Stimulated activated naive CD8-positive, alpha-beta T cell treated with anti-CD3 and anti-CD28 coated beads, Interleukin-15, amount 100 ng/mL, for 72 hours (primary cell): ENCODE measurements around the gene SUSD4.

Experiments
- ATAC-seq: fragments of 150-1000 bp; cut with Tn5 transposase; 2 replicates; pipeline ENCODE4 v1.10.0; 2021; ENCODE audit warnings: mild to moderate bottlenecking, moderate library complexity
- DNase-seq, 2 donors: peaks; one replicate each; pipeline ENCODE4 v3.0.0; 2021 to 2022
- H3K27ac Mint-ChIP-seq, 2 donors: one replicate each; pipeline ENCODE4 v1.8.0; 2022; ENCODE audit warnings: mild to moderate bottlenecking in 2 of 2, mixed read lengths in 2 of 2, moderate library complexity in 2 of 2
- H3K27me3 Mint-ChIP-seq: one replicate; pipeline ENCODE4 v1.8.0; 2022; ENCODE audit warnings: mixed read lengths
- H3K4me1 Mint-ChIP-seq: one replicate; pipeline ENCODE4 v1.8.0; 2022; ENCODE audit warnings: mild to moderate bottlenecking, mixed read lengths
- H3K4me3 Mint-ChIP-seq, 2 donors: one replicate each; pipeline ENCODE4 v1.8.0; 2022; ENCODE audit warnings: mild to moderate bottlenecking in 2 of 2, mixed read lengths in 2 of 2, moderate library complexity in 1 of 2
- H3K9me3 Mint-ChIP-seq, 2 donors: one replicate each; pipeline ENCODE4 v1.8.0; 2022; ENCODE audit warnings: mixed read lengths in 2 of 2

The SUSD4 gene

DNA sequence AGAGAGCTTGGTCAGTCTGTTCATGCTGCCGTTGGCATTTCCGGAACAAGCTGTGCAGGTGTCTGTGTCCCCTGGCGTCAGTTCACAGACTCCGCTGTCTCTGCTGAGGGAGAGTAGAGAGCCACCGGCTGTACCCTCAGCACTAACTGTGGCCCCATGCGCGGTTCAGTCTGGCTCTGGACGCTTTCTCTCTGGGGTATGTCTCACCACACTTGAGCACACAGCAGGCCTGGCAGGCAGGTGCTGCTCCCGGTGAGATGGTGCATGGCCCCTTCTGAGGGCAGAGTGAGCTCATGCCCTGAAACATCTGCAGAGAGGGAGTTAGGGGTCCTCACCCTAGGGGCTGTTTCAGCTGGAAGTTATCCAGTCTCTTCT, 161.0 kb downstream of the SUSD4 start:
- DNase-seq (no peak), ATAC-seq (peak; percentile 8)
- no peaks in the 10 kb centered on the region for H3K27me3 Mint-ChIP-seq
- H3K4me3 Mint-ChIP-seq: no peak overlapping the region
- H3K4me1 Mint-ChIP-seq: peaks cover 36% of the 10 kb centered on the region
- H3K9me3 Mint-ChIP-seq: no peaks in the 10 kb centered on the region
- H3K27ac Mint-ChIP-seq: no peak overlapping the region

DNA sequence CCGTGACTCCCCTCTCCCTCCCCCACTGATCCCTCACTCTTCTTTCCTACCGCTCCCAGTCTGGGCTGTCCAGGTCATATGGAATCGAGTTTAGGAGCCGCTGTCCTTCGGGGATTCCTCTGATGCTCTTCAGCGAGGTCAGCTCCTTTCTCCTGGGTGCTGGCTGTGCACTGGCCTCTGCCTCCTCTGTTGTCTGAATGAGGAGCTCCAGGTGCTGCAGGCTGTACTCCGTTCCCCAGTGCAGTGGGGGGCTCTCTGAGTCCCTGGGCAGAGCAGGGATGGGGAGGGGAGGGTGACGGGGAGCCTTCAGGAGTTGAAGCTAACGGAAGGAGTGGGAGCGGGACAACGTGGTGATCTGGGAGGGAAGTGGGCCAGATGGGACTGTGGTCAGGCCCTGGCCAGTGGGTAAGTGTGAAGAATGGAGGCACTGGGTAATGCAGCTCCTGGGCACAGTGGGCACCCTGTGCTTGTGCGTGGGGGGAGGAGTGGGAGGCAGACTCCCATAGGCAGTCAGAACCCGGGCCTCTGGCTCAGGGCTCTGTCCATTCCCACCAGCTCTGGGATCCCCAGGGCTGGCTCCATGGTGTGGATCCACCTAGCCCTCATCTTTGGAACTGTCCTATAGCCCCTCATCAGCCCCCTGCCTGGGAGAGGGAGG, 161.5 kb downstream of the SUSD4 start:
- no peak overlapping the region for H3K4me3 Mint-ChIP-seq
- no peaks in the 10 kb centered on the region for H3K27me3 Mint-ChIP-seq
- DNase-seq (no peak), ATAC-seq (peak; percentile 44)
- H3K9me3 Mint-ChIP-seq: no peaks in the 10 kb centered on the region
- peaks cover 41% of the 10 kb centered on the region for H3K4me1 Mint-ChIP-seq
- no peak overlapping the region for H3K27ac Mint-ChIP-seq

DNA sequence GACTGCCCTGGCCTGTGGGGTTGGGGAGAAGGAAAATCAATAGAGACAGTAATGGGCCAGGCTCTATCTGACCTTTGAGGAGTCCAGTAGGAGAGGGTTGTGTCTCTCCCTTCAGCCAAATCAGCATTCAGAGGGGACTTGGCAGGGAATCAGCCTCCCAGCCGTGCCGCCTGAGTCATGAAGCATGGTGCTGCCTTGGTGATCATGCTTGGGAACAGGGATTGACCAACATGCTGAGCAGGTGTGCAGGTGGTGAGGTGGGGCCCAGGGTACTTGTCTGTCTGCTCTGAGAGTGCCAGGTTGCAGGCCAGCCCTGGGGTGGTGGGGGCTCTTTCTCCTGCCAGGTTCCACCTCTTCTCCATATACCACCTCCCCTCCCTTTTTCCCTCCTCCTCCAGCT, 162.0 kb downstream of the SUSD4 start:
- ATAC-seq (no peak), DNase-seq (no peak)
- Mint-ChIP-seq H3K27ac (no peak overlapping the region), H3K4me1 (peaks cover 46% of the 10 kb centered on the region), H3K4me3 (no peak overlapping the region), H3K9me3 (no peaks in the 10 kb centered on the region), H3K27me3 (no peaks in the 10 kb centered on the region)

DNA sequence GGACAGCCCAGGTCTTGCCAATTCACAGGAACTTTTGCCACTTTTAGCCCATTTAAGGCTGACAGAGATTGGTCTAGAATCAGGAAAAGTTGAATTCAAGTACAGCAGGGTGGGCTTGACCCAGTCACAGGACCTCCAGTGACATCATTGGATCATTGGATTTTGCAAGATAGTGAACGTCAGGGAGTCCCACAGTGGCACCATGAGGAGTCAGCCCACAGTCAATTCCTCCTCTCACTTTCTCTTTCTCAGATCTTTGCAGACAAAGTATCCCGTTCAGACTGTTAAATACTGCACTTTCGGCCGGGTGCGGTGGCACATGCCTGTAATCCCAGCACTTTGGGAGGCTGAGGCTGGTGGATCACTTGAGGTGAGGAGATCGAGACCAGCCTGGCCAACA, 163.1 kb downstream of the SUSD4 start:
- no peaks in the 10 kb centered on the region for H3K27me3 Mint-ChIP-seq
- H3K9me3 Mint-ChIP-seq: no peaks in the 10 kb centered on the region
- DNase-seq (no peak), ATAC-seq (no peak)
- H3K4me1 Mint-ChIP-seq: peaks cover 53% of the 10 kb centered on the region
- peak overlapping the region in 1 of 2 donors; percentile 71 for H3K27ac Mint-ChIP-seq
- no peak overlapping the region for H3K4me3 Mint-ChIP-seq

DNA sequence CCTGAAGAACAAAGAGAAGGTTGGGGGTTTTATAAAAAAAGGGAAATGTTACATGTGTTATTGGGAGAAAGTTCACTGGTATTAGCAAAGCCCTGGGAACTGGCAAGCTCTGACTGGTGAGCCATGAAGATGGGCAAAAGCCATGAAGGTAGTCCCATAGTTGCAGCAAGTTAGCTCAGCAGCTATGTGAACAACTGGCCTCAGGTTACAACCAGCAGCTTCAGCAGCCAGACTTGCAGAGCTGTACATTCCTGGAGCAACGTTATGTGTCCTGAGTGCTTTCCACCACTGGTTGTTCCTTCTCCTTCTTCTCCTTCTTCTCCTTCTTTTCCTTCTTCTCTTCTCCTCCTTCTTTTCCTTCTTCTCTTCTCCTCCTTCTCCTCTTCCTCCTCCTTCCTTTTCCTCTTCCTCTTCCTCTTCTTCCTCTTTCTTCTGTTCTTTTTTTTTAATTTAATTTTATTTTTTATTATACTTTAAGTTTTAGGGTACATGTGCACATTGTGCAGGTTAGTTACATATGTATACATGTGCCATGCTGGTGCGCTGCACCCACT, 164.8 kb downstream of the SUSD4 start:
- no peaks in the 10 kb centered on the region for H3K27me3 Mint-ChIP-seq
- peaks cover 60% of the 10 kb centered on the region for H3K4me1 Mint-ChIP-seq
- peak overlapping the region; percentile 83 to 87 for H3K27ac Mint-ChIP-seq
- DNase-seq (no peak), ATAC-seq (no peak)
- H3K4me3 Mint-ChIP-seq: no peak overlapping the region
- H3K9me3 Mint-ChIP-seq: no peaks in the 10 kb centered on the region

DNA sequence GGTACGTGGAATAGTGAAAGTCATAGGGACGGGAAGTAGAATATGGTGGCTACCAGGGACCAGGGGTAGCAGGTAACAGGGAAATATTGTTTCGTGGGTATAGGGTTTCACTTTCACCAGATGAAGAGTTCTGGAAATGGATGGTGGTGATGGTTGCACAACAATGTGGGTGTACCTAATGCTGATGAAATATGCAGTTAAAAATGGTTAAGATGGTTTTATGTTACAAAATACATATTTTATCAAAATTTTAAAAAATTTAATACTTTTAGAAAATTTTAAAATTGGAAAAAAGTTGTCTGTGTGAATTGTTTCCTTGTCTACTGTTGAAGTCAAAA, 165.4 kb downstream of the SUSD4 start:
- no peaks in the 10 kb centered on the region for H3K9me3 Mint-ChIP-seq
- peak overlapping the region in 1 of 2 donors; percentile 87 for H3K27ac Mint-ChIP-seq
- no peaks in the 10 kb centered on the region for H3K27me3 Mint-ChIP-seq
- H3K4me3 Mint-ChIP-seq: peak overlapping the region in 1 of 2 donors; percentile 14
- DNase-seq (peak in 1 of 2 donors; percentile 25), ATAC-seq (peak; percentile 65)
- H3K4me1 Mint-ChIP-seq: peaks cover 64% of the 10 kb centered on the region

DNA sequence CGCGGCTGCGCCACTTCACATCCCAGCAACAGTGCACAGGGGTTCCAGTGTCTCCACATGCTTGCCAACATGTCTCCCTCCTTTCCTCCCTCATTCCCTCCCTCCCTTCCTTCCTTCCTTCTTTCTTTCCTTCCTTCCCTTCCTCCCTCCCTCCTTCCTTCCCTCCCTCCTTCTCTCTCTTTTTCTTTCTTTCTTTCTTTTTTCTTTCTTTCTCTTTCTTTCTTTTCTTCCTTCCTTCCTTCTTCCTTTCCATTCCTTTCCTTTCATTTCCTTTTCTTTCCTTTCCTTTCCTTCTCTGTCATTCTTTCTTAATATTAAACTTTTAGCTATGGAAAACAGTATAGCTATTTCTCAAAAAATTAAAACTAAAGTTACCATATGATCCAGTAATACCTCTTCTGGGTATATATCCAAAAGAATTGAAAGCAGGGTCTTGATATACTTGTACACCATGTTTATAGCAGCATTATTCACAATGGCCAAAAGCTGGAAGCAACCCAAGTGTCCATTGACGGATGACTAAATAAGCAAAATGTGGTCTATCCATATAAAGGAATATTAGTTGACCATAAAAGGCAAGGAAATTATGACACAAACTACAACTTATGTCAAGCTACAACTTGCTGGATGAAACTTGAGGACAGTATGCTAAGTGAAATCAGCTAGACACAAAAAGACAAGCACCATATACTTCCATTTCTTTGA, 165.9 kb downstream of the SUSD4 start:
- no peaks in the 10 kb centered on the region for H3K9me3 Mint-ChIP-seq
- peak overlapping the region in 1 of 2 donors; percentile 86 for H3K27ac Mint-ChIP-seq
- H3K4me1 Mint-ChIP-seq: peaks cover 69% of the 10 kb centered on the region
- ATAC-seq (no peak), DNase-seq (no peak)
- H3K27me3 Mint-ChIP-seq: no peaks in the 10 kb centered on the region
- H3K4me3 Mint-ChIP-seq: peak overlapping the region in 1 of 2 donors; percentile 14

DNA sequence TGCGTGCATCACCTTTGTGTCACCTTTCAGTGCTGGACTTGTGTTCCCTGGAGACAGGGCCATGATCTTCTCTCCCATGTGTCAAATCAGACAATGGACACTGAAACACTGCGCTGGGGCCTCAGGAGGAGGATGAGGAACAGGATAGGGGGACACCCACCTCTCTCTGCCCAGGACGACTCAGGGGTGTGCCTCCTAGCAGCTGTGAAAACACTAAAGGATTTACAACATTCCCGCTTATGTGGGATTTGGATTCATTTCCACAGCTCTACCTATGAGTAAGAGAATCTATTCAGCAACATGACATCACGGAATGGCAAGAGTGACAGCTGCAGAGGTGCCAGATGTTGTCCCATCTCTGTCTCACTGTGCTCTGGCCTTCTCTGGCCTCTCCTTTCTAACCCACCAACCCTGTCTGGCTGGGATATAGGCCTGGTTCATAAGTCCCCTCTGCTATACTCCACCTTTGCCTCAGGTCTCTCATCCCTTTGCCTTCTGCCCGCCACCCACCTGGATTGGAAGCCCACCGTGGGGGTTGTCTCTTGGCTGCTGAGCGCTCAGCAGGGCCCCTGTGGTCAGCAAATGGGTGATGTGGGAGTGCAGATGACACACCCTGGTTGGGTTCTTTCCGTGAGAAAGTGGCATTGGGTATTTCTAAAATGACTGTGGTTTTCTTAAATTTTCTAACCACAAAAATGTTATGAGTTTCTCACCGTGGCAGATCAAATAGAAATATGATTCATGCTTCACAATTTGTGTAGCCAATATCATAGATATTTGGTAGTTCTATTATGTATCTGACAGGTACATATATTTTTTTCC, 173.9 kb downstream of the SUSD4 start:
- ATAC-seq: peak; percentile 94
- Mint-ChIP-seq H3K9me3 (no peaks in the 10 kb centered on the region), H3K4me3 (peak overlapping the region; percentile 58 to 67), H3K4me1 (peaks cover 66% of the 10 kb centered on the region), H3K27me3 (no peaks in the 10 kb centered on the region), H3K27ac (peak overlapping the region; percentile 81 to 98)
- DNase-seq: peak; percentile 78 to 80

DNA sequence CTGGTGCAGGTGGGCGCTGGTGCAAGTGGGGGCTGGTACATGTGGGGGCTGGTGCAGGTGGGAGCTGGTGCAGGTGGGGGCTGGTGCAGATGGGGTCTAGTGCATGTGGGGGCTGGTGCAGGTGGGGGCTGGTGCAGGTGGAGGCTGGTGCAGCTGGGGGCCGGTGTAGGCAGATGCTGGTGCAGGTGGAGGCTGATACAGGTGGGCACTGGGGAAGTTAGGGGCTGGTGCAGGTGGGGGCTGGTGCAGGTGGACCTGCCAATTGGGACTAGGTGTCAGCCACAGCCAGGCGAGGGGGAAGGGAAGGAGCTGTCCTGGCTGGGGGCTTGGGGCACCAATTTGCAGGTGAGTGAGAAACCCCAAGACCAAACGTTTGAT, 174.5 kb downstream of the SUSD4 start:
- ATAC-seq (no peak), DNase-seq (no peak)
- Mint-ChIP-seq H3K9me3 (no peaks in the 10 kb centered on the region), H3K4me3 (peak overlapping the region in 1 of 2 donors; percentile 67), H3K4me1 (peaks cover 66% of the 10 kb centered on the region), H3K27me3 (no peaks in the 10 kb centered on the region), H3K27ac (peak overlapping the region in 1 of 2 donors; percentile 98)

DNA sequence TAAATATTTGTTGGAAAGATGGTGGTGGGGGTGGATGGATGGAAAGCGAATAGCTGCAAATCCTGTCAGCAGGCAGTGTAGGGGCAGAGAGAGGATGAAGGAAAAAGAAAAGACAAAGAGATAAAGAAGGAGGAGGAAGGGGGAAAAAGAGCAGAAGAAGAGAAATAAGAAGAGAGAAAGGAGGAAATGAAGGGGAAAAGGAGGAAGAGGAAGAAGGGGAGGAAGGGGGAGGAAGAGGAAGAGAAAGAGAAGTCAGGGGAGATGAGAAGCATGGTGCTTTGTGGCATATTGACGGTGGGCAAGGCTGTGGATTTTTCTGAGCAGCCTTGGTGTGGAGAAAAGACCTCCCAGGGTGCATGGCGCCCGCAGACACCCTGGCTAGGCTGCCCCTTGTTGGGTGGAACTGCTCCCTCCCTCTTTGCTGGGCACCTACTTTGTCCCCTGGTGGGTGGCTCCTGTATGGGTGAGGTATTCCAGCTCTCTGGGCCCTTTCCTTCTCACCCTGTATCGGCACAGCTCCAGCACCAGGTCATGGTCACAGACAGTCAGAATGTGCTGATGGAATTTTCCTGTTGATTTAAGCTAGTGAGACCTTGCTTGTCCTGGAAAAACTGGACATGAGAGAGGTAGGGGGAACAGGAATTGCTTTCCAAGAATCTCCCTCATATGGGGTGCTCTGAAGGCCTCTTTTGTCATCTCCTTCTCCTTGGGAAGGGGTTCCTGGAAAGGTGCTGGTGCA, 175.2 kb downstream of the SUSD4 start:
- Mint-ChIP-seq H3K9me3 (no peaks in the 10 kb centered on the region), H3K4me1 (peaks cover 70% of the 10 kb centered on the region), H3K27ac (peak overlapping the region in 1 of 2 donors; percentile 16), H3K27me3 (no peaks in the 10 kb centered on the region), H3K4me3 (no peak overlapping the region)
- no peak for DNase-seq
- ATAC-seq: no peak

DNA sequence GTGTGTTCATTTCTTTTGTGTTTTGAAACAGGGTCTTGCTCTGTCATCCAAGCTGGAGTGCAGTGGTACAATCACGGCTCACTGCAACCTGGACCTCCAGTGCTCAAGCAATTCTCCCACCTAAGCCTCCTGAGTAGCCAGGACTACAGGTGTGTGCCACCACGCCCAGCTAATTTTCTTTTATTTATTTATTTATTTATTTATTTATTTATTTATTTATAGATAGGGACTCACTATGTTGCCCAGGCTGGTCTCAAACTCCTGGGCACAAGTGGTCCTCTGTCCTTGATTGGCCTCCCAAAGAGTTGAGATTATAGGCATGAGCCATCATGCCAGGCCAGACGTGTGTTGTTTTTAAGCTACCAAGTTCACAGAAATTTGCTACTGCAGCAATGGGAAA, 177.2 kb downstream of the SUSD4 start:
- peaks cover 69% of the 10 kb centered on the region for H3K4me1 Mint-ChIP-seq
- DNase-seq (no peak), ATAC-seq (no peak)
- no peak overlapping the region for H3K27ac Mint-ChIP-seq
- H3K4me3 Mint-ChIP-seq: no peak overlapping the region
- H3K27me3 Mint-ChIP-seq: no peaks in the 10 kb centered on the region
- no peaks in the 10 kb centered on the region for H3K9me3 Mint-ChIP-seq

DNA sequence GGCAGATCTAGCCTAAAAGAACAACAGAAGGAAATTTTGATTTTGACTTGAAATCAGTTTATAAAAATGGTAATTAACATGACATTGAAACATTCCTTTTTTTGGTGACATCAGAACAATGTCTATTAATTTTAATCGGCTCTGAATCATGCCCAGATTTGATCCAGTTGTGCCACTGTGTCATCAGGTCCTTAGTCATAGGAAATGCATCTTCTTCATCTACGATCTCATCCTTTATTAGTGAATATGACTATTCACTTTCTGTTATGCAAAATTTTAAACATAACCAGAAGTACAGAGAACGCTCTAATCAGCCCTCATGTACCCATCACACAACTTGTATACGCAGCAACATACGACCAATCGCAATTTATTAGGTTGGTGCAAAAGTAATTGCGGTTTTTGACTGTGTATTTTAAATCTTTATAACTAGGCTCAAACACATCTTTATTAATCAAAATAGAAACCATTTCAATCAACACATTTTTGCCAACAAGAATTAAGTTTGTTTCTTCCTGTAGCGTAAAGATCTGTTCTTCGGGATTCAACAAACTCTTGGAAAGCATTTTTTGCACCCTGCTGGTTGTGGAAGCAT, 180.6 kb downstream of the SUSD4 start:
- no peak for DNase-seq
- Mint-ChIP-seq H3K27me3 (no peaks in the 10 kb centered on the region), H3K4me1 (peaks cover 48% of the 10 kb centered on the region), H3K9me3 (no peaks in the 10 kb centered on the region), H3K27ac (no peak overlapping the region), H3K4me3 (no peak overlapping the region)
- ATAC-seq: no peak

DNA sequence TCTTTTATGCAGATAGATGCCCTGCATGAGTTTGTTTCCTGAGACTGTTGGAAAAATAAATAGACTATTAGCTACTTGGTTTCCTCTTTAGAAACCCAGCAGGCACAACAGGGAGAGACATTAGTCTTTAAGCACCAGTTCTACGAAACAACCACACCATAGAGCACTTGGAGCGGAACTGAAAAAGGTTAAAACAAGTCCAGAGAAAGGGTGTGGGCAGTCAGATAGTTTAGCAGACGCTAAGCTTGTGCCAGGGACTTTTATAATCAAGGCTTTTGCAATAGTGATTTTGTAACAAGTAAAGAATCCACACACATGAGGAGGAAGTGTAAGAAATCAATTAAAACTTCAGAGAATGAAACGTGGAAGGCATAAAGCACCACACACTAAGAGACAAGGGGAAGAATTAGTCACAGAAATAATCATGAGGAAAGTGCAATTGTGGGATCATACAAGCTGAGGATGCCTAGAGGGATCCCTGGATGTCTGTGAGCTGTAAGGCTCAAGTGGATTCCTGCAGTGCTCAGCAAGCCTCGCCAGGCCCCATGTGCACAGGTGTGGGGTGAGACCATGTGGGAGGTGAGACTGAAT, 183.2 kb downstream of the SUSD4 start:
- no peak overlapping the region for H3K27ac Mint-ChIP-seq
- peaks cover 48% of the 10 kb centered on the region for H3K4me1 Mint-ChIP-seq
- no peak for ATAC-seq
- no peaks in the 10 kb centered on the region for H3K27me3 Mint-ChIP-seq
- no peak overlapping the region for H3K4me3 Mint-ChIP-seq
- H3K9me3 Mint-ChIP-seq: no peaks in the 10 kb centered on the region
- no peak for DNase-seq

DNA sequence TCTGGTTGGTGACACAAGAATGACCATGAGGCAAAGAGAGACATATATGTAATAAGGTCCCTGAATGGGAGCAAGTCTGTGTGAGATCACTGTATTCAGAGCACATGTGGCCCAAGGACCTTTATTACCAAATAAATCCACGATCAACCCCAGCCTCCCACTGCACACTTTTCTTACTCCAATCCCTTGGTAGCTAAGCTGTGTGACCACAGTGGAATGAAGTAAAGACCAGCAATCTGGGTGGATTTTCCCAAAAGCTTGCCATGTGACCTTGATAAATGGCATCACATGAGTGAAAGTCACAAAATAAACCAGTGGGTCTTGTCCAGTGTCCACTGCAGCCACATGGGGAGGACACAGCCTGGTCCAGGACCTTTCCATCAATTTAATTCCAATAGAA, 184.2 kb downstream of the SUSD4 start:
- ATAC-seq: no peak
- Mint-ChIP-seq H3K4me1 (peaks cover 44% of the 10 kb centered on the region), H3K9me3 (no peaks in the 10 kb centered on the region), H3K27ac (no peak overlapping the region), H3K4me3 (no peak overlapping the region), H3K27me3 (no peaks in the 10 kb centered on the region)
- no peak for DNase-seq

DNA sequence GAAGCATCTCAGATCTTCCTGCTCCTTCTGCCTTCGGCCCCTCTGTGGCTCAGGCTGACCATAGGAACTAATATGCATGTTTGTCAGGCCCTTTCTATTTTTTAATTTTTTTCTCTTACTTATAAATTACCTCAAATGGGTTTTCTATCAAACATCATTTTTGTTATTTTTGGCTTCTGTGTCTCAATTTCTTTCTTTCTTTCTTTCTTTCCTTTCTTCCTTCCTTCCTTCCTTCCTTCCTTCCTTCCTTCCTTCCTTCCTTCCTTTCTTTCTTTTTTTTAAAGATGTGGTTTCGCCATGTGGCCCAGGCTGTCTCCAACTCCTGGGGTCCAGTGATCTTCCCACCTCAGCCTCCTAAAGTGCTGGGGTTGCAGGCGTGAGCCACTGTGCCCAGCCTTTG, 184.7 kb downstream of the SUSD4 start:
- no peaks in the 10 kb centered on the region for H3K9me3 Mint-ChIP-seq
- no peak overlapping the region for H3K27ac Mint-ChIP-seq
- no peak overlapping the region for H3K4me3 Mint-ChIP-seq
- no peaks in the 10 kb centered on the region for H3K27me3 Mint-ChIP-seq
- H3K4me1 Mint-ChIP-seq: peaks cover 43% of the 10 kb centered on the region
- ATAC-seq (no peak), DNase-seq (no peak)
